ENCODE data around the gene NXPE3.

NXPE3 gene

GRCh38 chr3:101873619-101874018 is 94.6 kb downstream of the NXPE3 start:
- no peaks in the 10 kb centered on the region for H3K27me3 ChIP-seq (replicated peaks; ENCODE audit: control insufficient read depth, insufficient read depth, low read length)
- no peak for TF ChIP-seq CTCF (IDR thresholded peaks at IDR 0.05; ENCODE audit: insufficient read depth, low read length, poor library complexity, severe bottlenecking)
- H3K36me3 ChIP-seq (ENCODE audit: control insufficient read depth, insufficient read depth, low read length) = no peaks in the 10 kb centered on the region
- no peak for DNase-seq (ENCODE audit: extremely low read depth, insufficient read length)
- no peak overlapping the region for H3K4me3 ChIP-seq (replicated peaks; ENCODE audit: low read depth, low read length)

GRCh38 chr3:101876142-101876541 is 97.1 kb downstream of the NXPE3 start:
- DNase-seq (ENCODE audit: extremely low read depth, insufficient read length) = no peak
- no peak overlapping the region for H3K4me3 ChIP-seq (replicated peaks; ENCODE audit: low read depth, low read length)
- no peaks in the 10 kb centered on the region for H3K27me3 ChIP-seq (replicated peaks; ENCODE audit: control insufficient read depth, insufficient read depth, low read length)
- no peaks in the 10 kb centered on the region for H3K36me3 ChIP-seq (ENCODE audit: control insufficient read depth, insufficient read depth, low read length)
- TF ChIP-seq CTCF (IDR thresholded peaks at IDR 0.05; ENCODE audit: insufficient read depth, low read length, poor library complexity, severe bottlenecking) = no peak
